ENCODE results near the gene MARK2.

MARK2 gene

DNA sequence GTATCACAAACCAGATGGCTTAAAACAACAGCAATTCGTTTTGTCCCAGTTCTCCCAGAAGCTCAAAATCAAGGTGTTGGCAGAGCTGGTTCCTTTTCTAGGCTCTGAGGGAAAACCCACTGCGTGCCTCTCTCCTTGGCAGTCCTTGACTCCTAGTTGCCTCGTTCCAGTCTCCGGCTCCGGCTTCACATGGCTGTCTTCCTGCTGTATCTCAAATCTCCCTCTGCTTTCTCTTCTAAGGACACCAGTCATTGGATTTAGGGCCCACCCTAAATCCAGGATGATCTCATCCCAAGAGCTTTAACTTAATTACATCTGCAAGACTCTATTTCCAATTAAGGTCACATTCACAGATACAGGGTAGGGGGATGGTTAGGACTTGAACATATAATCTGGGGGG, 90.7 kb downstream of the MARK2 start:
- DNase-seq (ENCODE audit: insufficient read length) (no peak), FAIRE-seq (no peak)
- TF ChIP-seq TAF1 (IDR thresholded peaks at IDR 0.05; ENCODE audit: borderline replicate concordance, low read depth, low read length) (no peak), POLR2AphosphoS5 (IDR thresholded peaks at IDR 0.05; ENCODE audit: low read depth, low read length) (no peak), POLR2A (IDR thresholded peaks at IDR 0.05; ENCODE audit: low read depth, low read length) (no peak)

- TF ChIP-seq TAF1 (IDR thresholded peaks at IDR 0.05; ENCODE audit: borderline replicate concordance, low read depth, low read length) (no peak), POLR2A (IDR thresholded peaks at IDR 0.05; ENCODE audit: low read depth, low read length) (no peak), POLR2AphosphoS5 (IDR thresholded peaks at IDR 0.05; ENCODE audit: low read depth, low read length) (no peak)
- FAIRE-seq, result no peak
These were observed 92.1 kb downstream of the MARK2 start for GRCh38 chr11:63931045-63931444.

GRCh38 chr11:63931876-63932275, 93.0 kb downstream of the MARK2 start:
- no peak for DNase-seq (ENCODE audit: insufficient read length)
- no peak for TF ChIP-seq TAF1 (IDR thresholded peaks at IDR 0.05; ENCODE audit: borderline replicate concordance, low read depth, low read length)
- no peak for TF ChIP-seq POLR2AphosphoS5 (IDR thresholded peaks at IDR 0.05; ENCODE audit: low read depth, low read length)
- no peak for TF ChIP-seq POLR2A (IDR thresholded peaks at IDR 0.05; ENCODE audit: low read depth, low read length)
- FAIRE-seq, result no peak

More at GRCh38 chr11:63931045-63931444, 92.1 kb downstream of the MARK2 start:
- no peak for DNase-seq (ENCODE audit: insufficient read length)

DNA sequence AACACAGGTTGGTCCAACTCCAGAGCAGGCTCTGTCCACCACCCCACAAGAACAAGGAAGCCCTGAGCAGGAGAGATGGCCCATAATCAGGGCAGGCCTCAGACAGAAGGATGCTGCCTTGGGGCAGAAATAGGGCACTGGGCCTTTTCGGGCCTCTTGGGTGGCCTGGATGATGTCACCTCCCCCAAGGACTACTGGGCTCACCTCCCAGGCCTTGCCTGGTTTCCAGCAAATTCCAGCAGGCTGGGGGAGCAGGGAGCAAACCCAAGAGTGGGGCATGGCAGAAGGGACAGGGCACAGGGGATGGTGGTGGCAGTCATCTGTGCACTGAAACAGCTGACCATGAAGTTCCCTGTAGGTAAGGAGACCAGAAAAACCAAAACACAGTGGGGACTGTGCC, 94.5 kb downstream of the MARK2 start:
- no peak for TF ChIP-seq POLR2A (IDR thresholded peaks at IDR 0.05; ENCODE audit: low read depth, low read length)
- no peak for TF ChIP-seq POLR2AphosphoS5 (IDR thresholded peaks at IDR 0.05; ENCODE audit: low read depth, low read length)
- TF ChIP-seq TAF1 (IDR thresholded peaks at IDR 0.05; ENCODE audit: borderline replicate concordance, low read depth, low read length), result no peak
- DNase-seq (ENCODE audit: insufficient read length), result no peak
- FAIRE-seq, result no peak

GRCh38 chr11:63937713-63938478, 99.0 kb downstream of the MARK2 start:
- TF ChIP-seq POLR2A (IDR thresholded peaks at IDR 0.05; ENCODE audit: low read depth, low read length) (no peak), POLR2AphosphoS5 (IDR thresholded peaks at IDR 0.05; ENCODE audit: low read depth, low read length) (no peak), TAF1 (IDR thresholded peaks at IDR 0.05; ENCODE audit: borderline replicate concordance, low read depth, low read length) (no peak)
- DNase-seq (ENCODE audit: insufficient read length) (no peak), FAIRE-seq (no peak)

GRCh38 chr11:63938479-63939396, 99.8 kb downstream of the MARK2 start, which contains the start of gene NAA40:
Gene NAA40 (plus strand): TSS chr11:63939002. CDS start chr11:63939097, 95 bp downstream.
- TF ChIP-seq TAF1 (IDR thresholded peaks at IDR 0.05; ENCODE audit: borderline replicate concordance, low read depth, low read length) (no peak), POLR2A (IDR thresholded peaks at IDR 0.05; ENCODE audit: low read depth, low read length) (peak; percentile 57; the same call in 1 of the 2 replicates), POLR2AphosphoS5 (IDR thresholded peaks at IDR 0.05; ENCODE audit: low read depth, low read length) (peak; percentile 39; the same call in 1 of the 2 replicates)
- FAIRE-seq, result peak; percentile 99

GRCh38 chr11:63939397-63939891, 100.5 kb downstream of the MARK2 start:
- TF ChIP-seq POLR2AphosphoS5 (IDR thresholded peaks at IDR 0.05; ENCODE audit: low read depth, low read length) (no peak), POLR2A (IDR thresholded peaks at IDR 0.05; ENCODE audit: low read depth, low read length) (no peak), TAF1 (IDR thresholded peaks at IDR 0.05; ENCODE audit: borderline replicate concordance, low read depth, low read length) (no peak)
- FAIRE-seq, result no peak
- no peak for DNase-seq (ENCODE audit: insufficient read length)

More at GRCh38 chr11:63938479-63939396, 99.8 kb downstream of the MARK2 start, which contains the start of gene NAA40:
- peak; percentile 97 for DNase-seq (ENCODE audit: insufficient read length)

GRCh38 chr11:63940786-63941185, 101.9 kb downstream of the MARK2 start:
- peak; percentile 24 for FAIRE-seq
- no peak for DNase-seq (ENCODE audit: insufficient read length)
- TF ChIP-seq POLR2AphosphoS5 (IDR thresholded peaks at IDR 0.05; ENCODE audit: low read depth, low read length), result no peak
- TF ChIP-seq TAF1 (IDR thresholded peaks at IDR 0.05; ENCODE audit: borderline replicate concordance, low read depth, low read length), result no peak
- TF ChIP-seq POLR2A (IDR thresholded peaks at IDR 0.05; ENCODE audit: low read depth, low read length), result no peak

GRCh38 chr11:63941901-63942300, 103.0 kb downstream of the MARK2 start:
- TF ChIP-seq POLR2AphosphoS5 (IDR thresholded peaks at IDR 0.05; ENCODE audit: low read depth, low read length), result no peak
- TF ChIP-seq TAF1 (IDR thresholded peaks at IDR 0.05; ENCODE audit: borderline replicate concordance, low read depth, low read length), result no peak
- TF ChIP-seq POLR2A (IDR thresholded peaks at IDR 0.05; ENCODE audit: low read depth, low read length), result no peak
- DNase-seq (ENCODE audit: insufficient read length) (no peak), FAIRE-seq (no peak)

DNA sequence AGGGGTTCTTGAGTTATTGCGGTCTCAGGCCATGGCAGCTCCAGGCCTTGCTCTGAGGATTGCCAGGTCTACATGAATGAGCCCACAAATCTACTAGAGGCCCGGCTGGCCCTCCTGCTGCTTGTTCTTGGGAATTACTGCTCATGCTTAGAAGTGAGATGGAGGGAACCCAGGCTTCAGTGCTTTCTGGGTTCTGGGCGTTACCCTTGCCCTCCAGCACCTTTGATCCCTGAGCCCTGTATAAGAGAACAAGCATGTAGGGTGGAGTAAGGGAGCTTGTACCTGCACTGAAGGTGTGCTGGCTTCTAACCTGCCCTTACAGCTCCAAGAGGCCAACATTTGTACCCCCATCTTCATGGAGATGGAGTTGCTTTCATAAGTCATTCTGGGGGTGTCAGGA, 103.9 kb downstream of the MARK2 start:
- DNase-seq (ENCODE audit: insufficient read length) (no peak), FAIRE-seq (no peak)
- TF ChIP-seq TAF1 (IDR thresholded peaks at IDR 0.05; ENCODE audit: borderline replicate concordance, low read depth, low read length) (no peak), POLR2A (IDR thresholded peaks at IDR 0.05; ENCODE audit: low read depth, low read length) (no peak), POLR2AphosphoS5 (IDR thresholded peaks at IDR 0.05; ENCODE audit: low read depth, low read length) (no peak)

- DNase-seq (ENCODE audit: insufficient read length) (no peak), FAIRE-seq (no peak)
- TF ChIP-seq POLR2AphosphoS5 (IDR thresholded peaks at IDR 0.05; ENCODE audit: low read depth, low read length) (no peak), POLR2A (IDR thresholded peaks at IDR 0.05; ENCODE audit: low read depth, low read length) (no peak), TAF1 (IDR thresholded peaks at IDR 0.05; ENCODE audit: borderline replicate concordance, low read depth, low read length) (no peak)
These were observed 106.1 kb downstream of the MARK2 start for GRCh38 chr11:63944987-63945386.
